DND-41 (cell line): Measurements from ENCODE around the gene ZNF160.

Experiments used
- ATAC-seq: fragments of 200-7000 bp; cut with Tn5 transposase; 3 replicates; pipeline ENCODE4 v1.9.1; 2021; ENCODE audit warnings: low read depth; ENCODE audit not compliant: insufficient read depth
- DNase-seq: peaks from one replicate; pipeline ENCODE4 v3.0.0-alpha.2; 2020
- H2AFZ ChIP-seq: 2 replicates; pipeline ENCODE4 v1.6.0; 2012; ENCODE audit warnings: low read depth, low read length
- H3K27ac ChIP-seq: 2 replicates; pipeline ENCODE4 v1.5.1; 2012; ENCODE audit warnings: low read length, inconsistent platforms
- H3K27me3 ChIP-seq: fragments of 200-600 bp; sonication (generic); 2 replicates; pipeline ENCODE4 v1.6.0; 2012; ENCODE audit warnings: low read length, mild to moderate bottlenecking, inconsistent platforms; ENCODE audit not compliant: insufficient read depth, poor library complexity
- H3K36me3 ChIP-seq: 2 replicates; pipeline ENCODE4 v1.5.1; 2012; ENCODE audit warnings: low read length, inconsistent platforms; ENCODE audit not compliant: insufficient read depth
- H3K4me1 ChIP-seq: 2 replicates; pipeline ENCODE4 v1.5.1; 2012; ENCODE audit warnings: mild to moderate bottlenecking, low read length; ENCODE audit not compliant: insufficient read depth
- H3K4me2 ChIP-seq: 2 replicates; pipeline ENCODE4 v1.6.0; 2012; ENCODE audit warnings: mild to moderate bottlenecking, moderate library complexity, low read length, inconsistent platforms; ENCODE audit not compliant: insufficient read depth
- H3K4me3 ChIP-seq, 2 experiments: fragments of 200-600 bp in 1 of 2; shearing (Covaris generic) in 1 of 2; 2 replicates each; pipeline ENCODE4 v1.5.1; 2012 to 2016; ENCODE audit warnings: inconsistent platforms in 2 of 2, low read length in 2 of 2, mild to moderate bottlenecking in 2 of 2, low read depth in 1 of 2, moderate library complexity in 1 of 2
- H3K79me2 ChIP-seq: 2 replicates; pipeline ENCODE4 v1.6.0; 2012; ENCODE audit warnings: low read length, inconsistent platforms; ENCODE audit not compliant: insufficient read depth
- H3K9ac ChIP-seq: 2 replicates; pipeline ENCODE4 v1.6.0; 2012; ENCODE audit warnings: low read depth, mild to moderate bottlenecking, inconsistent platforms, low read length, moderate library complexity
- H3K9me3 ChIP-seq: 2 replicates; pipeline ENCODE4 v1.5.1; 2012; ENCODE audit warnings: low read length, moderate library complexity, mild to moderate bottlenecking, inconsistent platforms; ENCODE audit not compliant: insufficient read depth, severe bottlenecking
- H4K20me1 ChIP-seq: 2 replicates; pipeline ENCODE4 v1.6.0; 2012; ENCODE audit warnings: low read length; ENCODE audit not compliant: insufficient read depth
- EZH2 ChIP-seq: IDR thresholded peaks from 3 replicates; pipeline ENCODE4 v1.6.1; 2012; ENCODE audit warnings: borderline replicate concordance, low read depth, mild to moderate bottlenecking, moderate library complexity, low read length, inconsistent platforms; ENCODE audit not compliant: severe bottlenecking
- TF ChIP-seq, protein P1 (sequence below): IDR thresholded peaks from 2 replicates; pipeline ENCODE4 v1.5.1; 2012; ENCODE audit warnings: borderline replicate concordance, low read length, moderate library complexity, mild to moderate bottlenecking; ENCODE audit not compliant: poor library complexity, severe bottlenecking; ENCODE audit errors: extremely low read depth

Gene ZNF160

DNA sequence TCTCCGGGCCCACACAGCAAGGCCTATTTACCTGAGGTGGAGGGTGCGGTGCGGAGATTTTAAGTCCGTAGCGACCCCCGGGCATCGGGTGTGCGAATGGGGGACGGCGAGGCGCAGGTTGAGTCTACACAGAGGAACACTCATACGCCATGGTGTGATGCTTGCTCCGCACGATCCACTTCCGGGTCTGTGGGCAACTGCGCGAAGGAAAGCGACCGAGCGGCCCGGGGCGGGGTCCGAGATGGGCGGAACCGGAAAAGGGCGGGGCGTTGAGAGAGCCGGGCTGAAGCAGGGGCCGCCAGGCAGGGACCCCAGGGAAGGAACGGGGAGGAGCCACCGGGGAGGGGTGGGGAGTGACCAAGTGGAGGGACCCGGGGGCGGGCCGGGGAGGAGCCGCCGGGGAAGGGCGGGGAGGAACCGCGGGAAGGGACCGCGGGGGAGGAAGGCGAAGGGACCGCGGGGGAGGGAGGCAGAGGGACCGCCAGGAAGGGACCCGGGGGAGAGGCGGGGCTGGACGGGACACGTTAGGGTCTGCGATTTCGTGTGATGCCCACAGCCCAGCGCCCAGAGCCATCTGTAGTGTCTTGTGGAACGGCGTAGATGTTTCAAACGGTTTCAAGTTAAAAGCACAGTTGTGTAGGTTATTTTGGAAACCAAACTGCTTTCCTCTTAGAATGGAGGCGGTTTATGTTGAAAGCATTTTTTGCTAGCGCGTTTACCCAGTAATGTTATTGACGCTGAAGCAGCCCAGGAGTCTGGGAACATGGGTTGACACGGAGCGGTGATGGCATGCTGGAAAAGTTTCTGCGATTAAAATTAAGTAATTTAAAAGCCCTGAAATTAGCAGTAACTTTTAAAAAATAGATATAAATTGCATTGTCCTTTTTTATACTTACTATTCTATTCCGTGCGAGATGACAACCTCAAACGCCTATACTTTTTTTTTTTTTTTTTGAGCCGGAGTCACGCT, at the start of gene ZNF160:
TSS of gene ZNF160 (minus strand) at position 189 of the 970 bp plus-strand sequence. CDS start 17,146 bp downstream, outside the sequence.
- Histone ChIP-seq H3K4me3 (peak within 1 kb of the TSS; percentile 74 to 81), H3K9ac (peak within 1 kb of the TSS; percentile 90), H4K20me1 (peaks cover 20% of the 10 kb centered on the region), H3K79me2 (peaks cover 45% of the 10 kb centered on the region), H3K9me3 (no peaks in the 10 kb centered on the region), H2AFZ (peak within 1 kb of the TSS; percentile 93), H3K4me2 (peak within 1 kb of the TSS; percentile 97), H3K27ac (peak within 1 kb of the TSS; percentile 86), H3K27me3 (no peaks in the 10 kb centered on the region), H3K36me3 (peaks cover 23% of the 10 kb centered on the region), H3K4me1 (peaks cover 37% of the 10 kb centered on the region)
- ATAC-seq (peak; percentile 89), DNase-seq (peak; percentile 100)
- TF ChIP-seq, protein P1, sequence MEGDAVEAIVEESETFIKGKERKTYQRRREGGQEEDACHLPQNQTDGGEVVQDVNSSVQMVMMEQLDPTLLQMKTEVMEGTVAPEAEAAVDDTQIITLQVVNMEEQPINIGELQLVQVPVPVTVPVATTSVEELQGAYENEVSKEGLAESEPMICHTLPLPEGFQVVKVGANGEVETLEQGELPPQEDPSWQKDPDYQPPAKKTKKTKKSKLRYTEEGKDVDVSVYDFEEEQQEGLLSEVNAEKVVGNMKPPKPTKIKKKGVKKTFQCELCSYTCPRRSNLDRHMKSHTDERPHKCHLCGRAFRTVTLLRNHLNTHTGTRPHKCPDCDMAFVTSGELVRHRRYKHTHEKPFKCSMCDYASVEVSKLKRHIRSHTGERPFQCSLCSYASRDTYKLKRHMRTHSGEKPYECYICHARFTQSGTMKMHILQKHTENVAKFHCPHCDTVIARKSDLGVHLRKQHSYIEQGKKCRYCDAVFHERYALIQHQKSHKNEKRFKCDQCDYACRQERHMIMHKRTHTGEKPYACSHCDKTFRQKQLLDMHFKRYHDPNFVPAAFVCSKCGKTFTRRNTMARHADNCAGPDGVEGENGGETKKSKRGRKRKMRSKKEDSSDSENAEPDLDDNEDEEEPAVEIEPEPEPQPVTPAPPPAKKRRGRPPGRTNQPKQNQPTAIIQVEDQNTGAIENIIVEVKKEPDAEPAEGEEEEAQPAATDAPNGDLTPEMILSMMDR = no peak
- TF ChIP-seq EZH2 = no peak

DNA sequence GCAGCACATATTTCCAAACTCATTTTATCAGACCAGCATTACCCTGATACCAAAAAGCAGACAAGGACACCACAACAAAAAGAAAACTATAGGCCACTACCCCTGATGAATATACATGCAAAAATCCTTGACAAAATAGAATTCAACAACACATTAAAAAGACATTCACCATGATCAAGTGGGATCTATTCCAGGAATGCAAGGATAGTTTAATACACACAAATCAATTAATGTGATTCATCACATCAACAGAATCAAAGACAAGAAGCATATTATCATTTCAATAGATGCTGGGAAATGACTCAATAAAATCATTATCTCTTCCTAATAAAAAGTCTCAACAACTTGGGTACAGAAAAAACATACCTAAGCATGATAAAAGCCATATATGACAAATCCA, 44.4 kb upstream of the ZNF160 start:
- TF ChIP-seq EZH2 = no peak
- TF ChIP-seq, protein P1 = no peak
- peaks cover 81% of the 10 kb centered on the region for H3K36me3 ChIP-seq
- H3K4me1 ChIP-seq = no peaks in the 10 kb centered on the region
- no peak overlapping the region for H2AFZ ChIP-seq
- H4K20me1 ChIP-seq = no peaks in the 10 kb centered on the region
- H3K4me3 ChIP-seq = no peak overlapping the region
- H3K4me2 ChIP-seq = no peak overlapping the region
- H3K27ac ChIP-seq = no peak overlapping the region
- no peak overlapping the region for H3K9ac ChIP-seq
- no peaks in the 10 kb centered on the region for H3K27me3 ChIP-seq
- DNase-seq (no peak), ATAC-seq (no peak)
- H3K79me2 ChIP-seq = peaks cover 19% of the 10 kb centered on the region; the same call in 1 of the 2 replicates
- H3K9me3 ChIP-seq = peaks cover 33% of the 10 kb centered on the region

DNA sequence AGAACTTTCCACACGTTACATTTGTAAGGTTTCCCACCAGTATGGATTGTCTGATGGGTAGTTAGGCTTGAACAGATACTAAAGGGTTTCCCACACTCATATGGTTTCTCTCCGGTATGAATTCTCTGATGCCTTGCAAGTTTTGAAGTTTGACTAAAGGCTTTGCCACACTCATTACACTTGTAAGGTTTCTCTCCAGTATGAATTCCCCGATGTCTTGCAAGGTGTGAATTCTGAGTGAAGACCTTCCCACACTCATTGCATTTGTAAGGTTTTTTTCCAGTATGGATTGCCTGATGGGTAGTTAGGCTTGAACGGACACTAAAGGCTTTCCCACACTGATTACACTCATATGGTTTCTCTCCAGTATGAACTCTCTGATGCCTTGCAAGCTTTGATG, 37.1 kb upstream of the ZNF160 start:
- Histone ChIP-seq H3K4me3 (no peak overlapping the region), H4K20me1 (no peaks in the 10 kb centered on the region), H3K79me2 (no peaks in the 10 kb centered on the region), H3K27me3 (no peaks in the 10 kb centered on the region), H3K27ac (no peak overlapping the region), H3K4me1 (no peaks in the 10 kb centered on the region), H3K9ac (no peak overlapping the region), H2AFZ (no peak overlapping the region), H3K4me2 (no peak overlapping the region), H3K9me3 (peaks cover 25% of the 10 kb centered on the region), H3K36me3 (peaks cover 46% of the 10 kb centered on the region)
- ATAC-seq (no peak), DNase-seq (no peak)
- TF ChIP-seq, protein P1 = no peak
- no peak for TF ChIP-seq EZH2
